GM12878 (cell line): ENCODE measurements around the gene MYO9B. TPM values are rescaled to one million over a fixed set of nuclear protein-coding genes. Genes with fewer than 3 reads are reported as not detected.
A peak's percentile ranks its signal among the peaks of the same experiment; 100 is the strongest.

Experiments used
- ASH2L ChIP-seq: fragments of 300-600, 200-600 bp; sonication (generic); IDR thresholded peaks from 2 replicates; pipeline ENCODE4 v1.6.1; 2017; ENCODE audit warnings: low read depth, mild to moderate bottlenecking, borderline replicate concordance
- BACH1 ChIP-seq: fragments of 450-650 bp; IDR thresholded peaks from 2 replicates; pipeline ENCODE4 v1.6.1; 2017; ENCODE audit warnings: mild to moderate bottlenecking, borderline replicate concordance
- CREM ChIP-seq: IDR thresholded peaks from 2 replicates; pipeline ENCODE4 v1.6.1; 2014; ENCODE audit warnings: antibody characterized with exemption, low read depth
- DPF2 ChIP-seq: fragments of 450-650 bp; IDR thresholded peaks from 2 replicates; pipeline ENCODE4 v1.6.1; 2017; ENCODE audit warnings: mild to moderate bottlenecking
- EED ChIP-seq: sonication (generic); IDR thresholded peaks from 2 replicates; pipeline ENCODE4 v1.6.1; 2016; ENCODE audit warnings: antibody characterized with exemption, low read depth
- EZH2 ChIP-seq: IDR thresholded peaks from 2 replicates; pipeline ENCODE4 v1.6.1; 2012; ENCODE audit warnings: low read depth, mild to moderate bottlenecking, control low read depth, inconsistent platforms, low read length, borderline replicate concordance; ENCODE audit not compliant: control insufficient read depth
- FOS ChIP-seq: IDR thresholded peaks from 3 replicates; pipeline ENCODE4 v1.6.1; 2011; ENCODE audit warnings: borderline replicate concordance; ENCODE audit not compliant: insufficient read length; ENCODE audit errors: extremely low read depth
- FOXK2 ChIP-seq: fragments of 450-650 bp; IDR thresholded peaks from 2 replicates; pipeline ENCODE4 v1.6.1; 2017; ENCODE audit warnings: mild to moderate bottlenecking, moderate library complexity
- IRF4 ChIP-seq: IDR thresholded peaks from 2 replicates; pipeline ENCODE4 v1.6.1; 2011; ENCODE audit warnings: low read depth, low read length
- MYB ChIP-seq: fragments of 150-350 bp; IDR thresholded peaks from 2 replicates; pipeline ENCODE4 v1.6.1; 2014; ENCODE audit warnings: mild to moderate bottlenecking, low read depth, low read length, borderline replicate concordance
- NBN ChIP-seq: fragments of 450-650 bp; IDR thresholded peaks from 2 replicates; pipeline ENCODE4 v1.6.1; 2016
- NRF1 ChIP-seq: conservative IDR thresholded peaks from 2 replicates; pipeline ENCODE4 v1.6.1; 2011; ENCODE audit warnings: mild to moderate bottlenecking, low read depth, low read length, improper control_type of control experiment
- PML ChIP-seq: IDR thresholded peaks from 2 replicates; pipeline ENCODE4 v1.6.1; 2012; ENCODE audit warnings: low read length, inconsistent platforms
- RAD21 ChIP-seq: IDR thresholded peaks from 2 replicates; pipeline ENCODE4 v1.6.1; 2011; ENCODE audit warnings: mild to moderate bottlenecking, low read depth, low read length, moderate library complexity; ENCODE audit not compliant: insufficient read depth
- RFX5 ChIP-seq: IDR thresholded peaks from 2 replicates; pipeline ENCODE4 v1.6.1; 2011; ENCODE audit warnings: low read depth, low read length, improper control_type of control experiment
- RUNX3 ChIP-seq: IDR thresholded peaks from 2 replicates; pipeline ENCODE4 v1.6.1; 2012; ENCODE audit warnings: low read length, inconsistent platforms
- SIN3A ChIP-seq: IDR thresholded peaks from 2 replicates; pipeline ENCODE4 v1.6.1; 2012; ENCODE audit warnings: low read depth, low read length, improper control_type of control experiment
- SMC3 ChIP-seq: IDR thresholded peaks from 2 replicates; pipeline ENCODE4 v1.6.1; 2011; ENCODE audit warnings: low read length, improper control_type of control experiment, borderline replicate concordance
- SUZ12 ChIP-seq: fragments of 200-600 bp; sonication (generic); IDR thresholded peaks from one replicate; pipeline ENCODE4 v1.6.1; 2018; ENCODE audit warnings: antibody characterized with exemption, mild to moderate bottlenecking; ENCODE audit not compliant: unreplicated experiment
- TAF1 ChIP-seq: IDR thresholded peaks from 2 replicates; pipeline ENCODE4 v1.6.1; 2011; ENCODE audit warnings: mild to moderate bottlenecking, low read depth, low read length, borderline replicate concordance
- polyA plus RNA-seq, 11 experiments: library from polyadenylated mRNA; depleted of rRNA in 4 of 11; unstranded in 6 of 11; stranded (reverse) in 5 of 11; fragments of >200 nt; fragmentation: Nextera tagmentation in 4 of 11; fragmentation: Illumina TruSeq in 1 of 11; extraction: Ambion mirVana in 4 of 11; extraction: Trizol in 1 of 11; gene quantifications; 1 replicate in 1 of 11; 2 replicates in 10 of 11; pipeline versions ENCODE4 v1.2.1 to v1.2.3, GENCODE V29; 2011 to 2016; ENCODE audit warnings: inconsistent platforms in 2 of 11, missing spikeins in 2 of 11, low read depth in 1 of 11
- total RNA-seq, 4 experiments: library from RNA; depleted of rRNA in 3 of 4; stranded (reverse); fragments of >200 nt in 3 of 4; fragmentation: Illumina TruSeq in 1 of 4; extraction: Trizol in 1 of 4; gene quantifications; 2 replicates each; pipeline versions ENCODE4 v1.2.1 to v1.2.3, GENCODE V29; 2013 to 2021
- TF ChIP-seq, protein P1 (sequence below): IDR thresholded peaks from 2 replicates; pipeline ENCODE4 v1.6.1; 2011; ENCODE audit warnings: borderline replicate concordance, low read depth, mild to moderate bottlenecking, moderate library complexity, mixed read lengths, low read length; ENCODE audit not compliant: insufficient read depth; ENCODE audit errors: extremely low read length
- TF ChIP-seq, protein P2 (sequence below): fragments of 450-650 bp; IDR thresholded peaks from 2 replicates; pipeline ENCODE4 v1.6.1; 2017; ENCODE audit warnings: antibody characterized with exemption, mild to moderate bottlenecking, moderate library complexity
- TF ChIP-seq, protein P3 (sequence below): fragments of 450-650 bp; IDR thresholded peaks from 2 replicates; pipeline ENCODE4 v1.6.1; 2017; ENCODE audit warnings: mild to moderate bottlenecking, moderate library complexity

MYO9B gene
- total and polyA plus RNA-seq, 10 of the 15 experiments (the other 5 are each of a cell fraction or from before 2014, with no cell fraction given) = 5.4 to 165 (median 45.8) TPM

DNA sequence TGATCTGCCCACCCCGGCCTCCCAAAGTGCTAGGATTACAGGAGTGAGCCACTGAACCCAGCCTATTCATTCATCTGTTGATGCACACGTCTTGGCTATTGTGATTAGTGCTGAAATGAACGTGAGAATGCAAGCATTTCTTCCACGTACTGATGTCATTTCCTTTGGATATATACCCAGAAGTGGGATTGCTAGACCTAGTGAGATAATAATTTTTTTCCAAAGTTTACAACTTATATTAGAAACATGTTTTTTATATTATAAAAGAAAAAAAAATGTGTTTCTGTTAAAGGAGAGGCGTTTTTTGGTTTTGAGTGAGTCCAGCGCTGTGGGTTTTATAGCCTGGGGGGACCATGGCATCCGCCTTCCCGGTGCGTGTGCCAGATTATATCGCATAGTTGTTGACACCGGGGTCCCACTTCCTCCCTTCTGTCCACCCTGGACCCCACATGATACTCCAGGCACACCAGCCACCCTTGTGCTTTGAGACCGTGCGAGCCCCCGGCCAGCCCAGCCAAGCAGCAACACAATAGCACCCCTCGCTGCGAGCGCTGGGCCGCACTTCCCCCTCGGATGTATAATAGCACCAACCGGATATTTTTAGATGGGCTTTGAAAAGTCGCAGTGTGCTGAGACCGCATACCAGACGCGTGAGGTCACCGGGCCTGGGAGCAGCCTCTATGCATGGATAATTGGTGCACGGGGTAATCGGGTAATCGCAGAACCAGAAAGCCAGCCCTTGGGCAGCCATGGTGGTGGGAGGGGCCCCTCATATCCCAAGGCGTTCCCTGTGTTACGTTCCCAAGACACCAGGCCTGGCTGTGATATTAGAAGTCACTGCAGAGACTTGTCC, 59.6 kb downstream of the MYO9B start (continued):
- TF ChIP-seq, protein P1, sequence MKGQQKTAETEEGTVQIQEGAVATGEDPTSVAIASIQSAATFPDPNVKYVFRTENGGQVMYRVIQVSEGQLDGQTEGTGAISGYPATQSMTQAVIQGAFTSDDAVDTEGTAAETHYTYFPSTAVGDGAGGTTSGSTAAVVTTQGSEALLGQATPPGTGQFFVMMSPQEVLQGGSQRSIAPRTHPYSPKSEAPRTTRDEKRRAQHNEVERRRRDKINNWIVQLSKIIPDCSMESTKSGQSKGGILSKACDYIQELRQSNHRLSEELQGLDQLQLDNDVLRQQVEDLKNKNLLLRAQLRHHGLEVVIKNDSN = no peak
- TF ChIP-seq BACH1 (no peak), EZH2 (no peak), DPF2 (peak; percentile 68), NRF1 (no peak), EED (peak; percentile 84), FOXK2 (no peak), SIN3A (no peak), CREM (peak; percentile 84; the same call in 1 of the 2 replicates), FOS (no peak), NBN (peak; percentile 53; the same call in 1 of the 2 replicates), SMC3 (peak; percentile 39; the same call in 1 of the 2 replicates), RFX5 (no peak), RAD21 (peak; percentile 45; the same call in 1 of the 2 replicates), IRF4 (0 out of 2 replicates have a peak, but pooled peaks have one; percentile 32), ASH2L (peak; percentile 90; the same call in 1 of the 2 replicates), SUZ12 (no peak), PML (no peak), RUNX3 (peak; percentile 91), MYB (no peak), TAF1 (no peak)
- TF ChIP-seq, protein P2, sequence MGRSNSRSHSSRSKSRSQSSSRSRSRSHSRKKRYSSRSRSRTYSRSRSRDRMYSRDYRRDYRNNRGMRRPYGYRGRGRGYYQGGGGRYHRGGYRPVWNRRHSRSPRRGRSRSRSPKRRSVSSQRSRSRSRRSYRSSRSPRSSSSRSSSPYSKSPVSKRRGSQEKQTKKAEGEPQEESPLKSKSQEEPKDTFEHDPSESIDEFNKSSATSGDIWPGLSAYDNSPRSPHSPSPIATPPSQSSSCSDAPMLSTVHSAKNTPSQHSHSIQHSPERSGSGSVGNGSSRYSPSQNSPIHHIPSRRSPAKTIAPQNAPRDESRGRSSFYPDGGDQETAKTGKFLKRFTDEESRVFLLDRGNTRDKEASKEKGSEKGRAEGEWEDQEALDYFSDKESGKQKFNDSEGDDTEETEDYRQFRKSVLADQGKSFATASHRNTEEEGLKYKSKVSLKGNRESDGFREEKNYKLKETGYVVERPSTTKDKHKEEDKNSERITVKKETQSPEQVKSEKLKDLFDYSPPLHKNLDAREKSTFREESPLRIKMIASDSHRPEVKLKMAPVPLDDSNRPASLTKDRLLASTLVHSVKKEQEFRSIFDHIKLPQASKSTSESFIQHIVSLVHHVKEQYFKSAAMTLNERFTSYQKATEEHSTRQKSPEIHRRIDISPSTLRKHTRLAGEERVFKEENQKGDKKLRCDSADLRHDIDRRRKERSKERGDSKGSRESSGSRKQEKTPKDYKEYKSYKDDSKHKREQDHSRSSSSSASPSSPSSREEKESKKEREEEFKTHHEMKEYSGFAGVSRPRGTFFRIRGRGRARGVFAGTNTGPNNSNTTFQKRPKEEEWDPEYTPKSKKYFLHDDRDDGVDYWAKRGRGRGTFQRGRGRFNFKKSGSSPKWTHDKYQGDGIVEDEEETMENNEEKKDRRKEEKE = no peak
- TF ChIP-seq, protein P3, sequence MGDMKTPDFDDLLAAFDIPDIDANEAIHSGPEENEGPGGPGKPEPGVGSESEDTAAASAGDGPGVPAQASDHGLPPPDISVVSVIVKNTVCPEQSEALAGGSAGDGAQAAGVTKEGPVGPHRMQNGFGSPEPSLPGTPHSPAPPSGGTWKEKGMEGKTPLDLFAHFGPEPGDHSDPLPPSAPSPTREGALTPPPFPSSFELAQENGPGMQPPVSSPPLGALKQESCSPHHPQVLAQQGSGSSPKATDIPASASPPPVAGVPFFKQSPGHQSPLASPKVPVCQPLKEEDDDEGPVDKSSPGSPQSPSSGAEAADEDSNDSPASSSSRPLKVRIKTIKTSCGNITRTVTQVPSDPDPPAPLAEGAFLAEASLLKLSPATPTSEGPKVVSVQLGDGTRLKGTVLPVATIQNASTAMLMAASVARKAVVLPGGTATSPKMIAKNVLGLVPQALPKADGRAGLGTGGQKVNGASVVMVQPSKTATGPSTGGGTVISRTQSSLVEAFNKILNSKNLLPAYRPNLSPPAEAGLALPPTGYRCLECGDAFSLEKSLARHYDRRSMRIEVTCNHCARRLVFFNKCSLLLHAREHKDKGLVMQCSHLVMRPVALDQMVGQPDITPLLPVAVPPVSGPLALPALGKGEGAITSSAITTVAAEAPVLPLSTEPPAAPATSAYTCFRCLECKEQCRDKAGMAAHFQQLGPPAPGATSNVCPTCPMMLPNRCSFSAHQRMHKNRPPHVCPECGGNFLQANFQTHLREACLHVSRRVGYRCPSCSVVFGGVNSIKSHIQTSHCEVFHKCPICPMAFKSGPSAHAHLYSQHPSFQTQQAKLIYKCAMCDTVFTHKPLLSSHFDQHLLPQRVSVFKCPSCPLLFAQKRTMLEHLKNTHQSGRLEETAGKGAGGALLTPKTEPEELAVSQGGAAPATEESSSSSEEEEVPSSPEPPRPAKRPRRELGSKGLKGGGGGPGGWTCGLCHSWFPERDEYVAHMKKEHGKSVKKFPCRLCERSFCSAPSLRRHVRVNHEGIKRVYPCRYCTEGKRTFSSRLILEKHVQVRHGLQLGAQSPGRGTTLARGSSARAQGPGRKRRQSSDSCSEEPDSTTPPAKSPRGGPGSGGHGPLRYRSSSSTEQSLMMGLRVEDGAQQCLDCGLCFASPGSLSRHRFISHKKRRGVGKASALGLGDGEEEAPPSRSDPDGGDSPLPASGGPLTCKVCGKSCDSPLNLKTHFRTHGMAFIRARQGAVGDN = peak; percentile 83
